Esophagus squamous epithelium (tissue), 4 donors: ENCODE data around the gene CARHSP1.

Experiments used
- CTCF ChIP-seq, 6 experiments: fragments of 450-650 bp in 4 of 6; fragments of 200-600 bp in 2 of 6; sonication (generic) in 2 of 6; IDR thresholded peaks; one replicate each; pipeline ENCODE4 v1.5.1; 2016 to 2019; ENCODE audit warnings: antibody characterized with exemption in 6 of 6, mild to moderate bottlenecking in 4 of 6, moderate library complexity in 4 of 6
- POLR2A ChIP-seq, 4 donors: fragments of 450-650 bp; IDR thresholded peaks; one replicate each; pipeline ENCODE4 v1.6.1; 2017; ENCODE audit warnings: antibody characterized with exemption in 4 of 4, mild to moderate bottlenecking in 4 of 4, moderate library complexity in 3 of 4

- TF ChIP-seq CTCF (IDR thresholded peaks at IDR 0.05): no peak
- TF ChIP-seq POLR2A (IDR thresholded peaks at IDR 0.05): no peak
Observed at GRCh38 chr16:8872071-8872470, 3.3 kb upstream of the CARHSP1 start.
